ENCODE results near the gene SPAG6.
"Not testable (repeated sequence)": the region's sequence is repeated elsewhere in the genome, so short reads cannot be mapped to it uniquely, and the experiment has no call there.

SPAG6 gene

DNA sequence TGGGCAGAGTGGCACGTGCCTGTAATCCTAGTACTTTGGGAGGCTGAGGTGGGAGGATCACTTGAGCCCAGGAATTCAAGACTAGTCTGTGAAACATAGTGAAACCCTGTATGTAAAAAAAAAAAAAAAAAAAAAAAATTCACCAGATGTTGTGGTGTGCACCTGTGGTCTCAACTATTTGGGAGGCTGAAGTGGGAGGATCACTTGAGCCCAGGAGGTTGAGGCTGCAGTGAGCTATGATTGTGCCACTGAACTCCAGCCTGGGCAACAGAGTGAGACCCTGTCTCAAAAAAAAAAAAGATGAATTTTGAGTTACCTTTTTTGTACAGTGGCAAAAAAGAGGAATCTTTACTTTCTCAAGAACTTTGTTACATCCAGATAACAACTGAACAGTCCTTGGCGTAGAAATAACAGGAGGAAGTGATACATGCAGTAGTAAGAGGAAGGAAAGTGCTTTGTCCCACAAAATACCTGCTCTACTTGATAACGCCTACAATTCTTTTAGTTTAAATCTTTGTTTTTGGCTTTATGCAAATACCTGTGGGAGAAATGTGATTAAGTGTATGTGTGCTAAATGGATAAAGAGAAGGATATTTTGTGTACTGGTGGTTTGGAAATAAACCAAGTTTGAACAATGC lies 29.3 kb downstream of the SPAG6 start:
- no peak for DNase-seq

DNA sequence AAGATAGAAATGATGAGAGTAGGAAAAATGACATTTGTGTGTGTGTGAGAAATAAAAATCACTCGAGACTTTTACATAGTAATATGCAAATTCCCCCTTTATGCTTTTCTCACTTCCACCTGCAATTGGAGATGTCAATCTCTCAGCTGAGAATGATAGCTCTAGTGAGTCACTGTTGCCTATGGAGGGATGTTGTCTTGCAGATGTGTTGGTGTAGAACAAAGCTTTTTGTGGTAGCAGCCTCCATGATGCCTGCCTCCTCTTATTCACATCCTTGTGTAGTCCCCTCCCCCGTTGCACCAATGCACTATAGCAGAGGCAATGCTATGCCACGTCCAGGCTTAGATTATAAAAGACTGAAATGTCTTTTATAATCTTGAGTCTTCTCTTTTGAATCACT lies 33.8 kb downstream of the SPAG6 start:
- no peak for DNase-seq

DNA sequence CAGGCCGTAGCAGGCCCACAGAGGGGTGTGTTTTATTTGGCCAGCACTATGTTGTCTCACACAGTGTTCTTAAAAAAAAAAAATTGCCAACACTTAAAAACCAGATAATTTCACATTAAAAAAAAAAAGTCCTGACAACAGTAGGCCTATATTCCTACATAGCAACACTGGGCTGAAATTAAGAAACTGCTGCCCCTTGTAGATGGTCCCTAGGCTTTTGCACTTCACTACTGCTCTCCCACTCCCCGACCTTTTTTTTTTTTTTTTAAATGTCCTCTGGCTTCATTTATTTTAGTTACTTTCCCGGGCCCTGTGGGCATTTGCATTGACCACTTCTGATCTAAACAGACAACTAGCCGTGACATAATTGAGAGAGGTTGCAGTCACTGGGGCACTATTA lies 36.0 kb downstream of the SPAG6 start:
- no peak for DNase-seq

DNA sequence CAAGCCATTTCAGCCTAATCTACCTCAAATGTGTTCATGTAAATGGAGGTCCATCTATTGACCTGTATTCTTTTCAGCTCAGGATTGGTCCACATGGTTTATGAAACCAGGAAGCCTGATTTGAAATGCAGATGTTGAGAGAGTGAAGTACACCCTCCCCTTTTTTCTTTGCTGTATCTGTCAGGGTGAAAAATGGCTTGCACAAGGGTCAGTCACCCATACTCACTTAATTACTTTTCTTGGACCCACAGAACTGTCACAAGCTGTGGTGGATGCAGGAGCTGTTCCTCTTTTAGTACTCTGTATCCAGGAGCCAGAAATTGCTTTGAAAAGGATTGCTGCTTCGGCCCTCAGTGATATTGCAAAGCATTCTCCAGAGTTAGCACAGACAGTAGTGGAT lies 41.2 kb downstream of the SPAG6 start:
- DNase-seq: no peak

DNA sequence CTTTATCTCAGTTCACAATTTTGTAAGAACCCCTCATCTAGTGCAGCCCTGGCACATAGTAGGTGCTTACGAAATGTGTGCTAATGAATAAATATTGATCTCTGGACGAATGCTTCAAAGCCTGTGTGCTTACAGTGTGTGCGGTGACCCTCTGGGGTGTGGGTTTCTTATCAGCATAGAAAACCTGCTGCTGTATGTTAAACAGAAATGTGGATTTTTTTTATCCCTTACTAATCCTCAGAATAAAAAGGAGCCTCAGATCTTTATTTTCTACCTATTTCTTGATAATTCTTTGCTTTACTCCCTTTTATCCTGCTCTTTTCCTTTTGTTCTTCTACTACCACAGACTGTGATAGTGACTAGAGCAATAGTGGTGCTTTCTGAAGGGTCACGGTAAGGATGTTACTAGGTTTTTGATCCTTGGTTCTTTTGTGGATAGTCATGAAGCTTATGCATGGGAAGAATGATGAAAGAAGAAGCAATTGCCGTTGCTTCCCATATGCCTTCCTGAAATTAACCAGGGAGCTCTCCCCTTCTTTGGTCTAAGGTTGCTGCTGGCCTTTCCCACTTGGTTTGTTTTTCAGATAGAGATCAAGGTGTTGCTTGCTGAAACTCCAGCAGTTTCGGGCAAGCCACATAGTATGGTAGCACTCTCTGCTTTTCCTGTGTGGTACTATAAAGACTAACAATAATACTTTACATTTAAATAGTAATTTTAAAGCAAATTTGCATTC lies 44.7 kb downstream of the SPAG6 start:
- DNase-seq: no peak

DNA sequence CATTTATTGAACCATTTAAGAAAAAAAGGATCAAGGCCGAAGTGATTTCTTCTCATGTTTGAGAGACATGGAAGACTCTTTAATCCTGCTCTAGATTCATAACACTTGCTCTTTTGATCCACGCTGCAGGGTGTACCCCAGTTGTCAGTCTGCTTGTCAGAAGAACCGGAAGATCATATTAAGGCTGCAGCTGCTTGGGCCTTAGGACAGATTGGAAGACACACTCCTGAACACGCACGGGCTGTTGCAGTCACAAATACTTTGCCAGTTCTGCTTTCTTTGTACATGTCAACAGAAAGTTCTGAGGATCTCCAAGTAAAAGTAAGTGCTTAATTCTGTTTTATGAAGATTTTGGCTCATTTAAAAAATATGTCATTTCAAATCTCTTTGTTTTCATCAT lies 46.3 kb downstream of the SPAG6 start:
- DNase-seq: no peak

DNA sequence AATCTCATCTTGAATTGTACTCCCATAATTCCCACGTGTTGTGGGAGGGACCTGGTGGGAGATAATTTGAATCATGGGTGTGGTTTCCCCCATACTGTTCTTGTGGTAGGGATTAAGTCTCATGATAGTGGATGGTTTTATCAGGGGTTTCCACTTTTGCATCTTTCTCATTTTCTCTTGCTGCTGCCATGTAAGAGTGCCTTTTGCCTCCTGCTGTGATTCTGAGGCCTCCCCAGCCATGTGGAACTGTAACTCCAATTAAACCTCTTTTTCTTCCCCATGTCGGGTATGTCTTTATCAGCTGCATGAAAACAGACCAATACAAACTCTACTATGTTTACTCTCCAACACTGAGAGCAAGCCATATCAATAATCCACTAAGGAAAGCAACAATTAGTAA lies 50.9 kb downstream of the SPAG6 start:
- not testable (repeated sequence) for DNase-seq

DNA sequence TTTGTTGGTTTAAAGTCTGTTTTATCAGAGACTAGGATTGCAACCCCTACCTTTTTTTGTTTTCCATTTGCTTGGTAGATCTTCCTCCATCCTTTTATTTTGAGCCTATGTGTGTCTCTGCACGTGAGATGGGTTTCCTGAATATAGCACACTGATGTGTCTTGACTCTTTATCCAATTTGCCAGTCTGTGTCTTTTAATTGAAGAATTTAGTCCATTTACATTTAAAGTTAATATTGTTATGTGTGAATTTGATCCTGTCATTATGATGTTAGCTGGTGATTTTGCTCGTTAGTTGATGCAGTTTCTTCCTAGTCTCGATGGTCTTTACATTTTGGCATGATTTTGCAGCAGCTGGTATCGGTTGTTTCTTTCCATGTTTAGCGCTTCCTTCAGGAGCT lies 61.6 kb downstream of the SPAG6 start:
- not testable (repeated sequence) for DNase-seq

DNA sequence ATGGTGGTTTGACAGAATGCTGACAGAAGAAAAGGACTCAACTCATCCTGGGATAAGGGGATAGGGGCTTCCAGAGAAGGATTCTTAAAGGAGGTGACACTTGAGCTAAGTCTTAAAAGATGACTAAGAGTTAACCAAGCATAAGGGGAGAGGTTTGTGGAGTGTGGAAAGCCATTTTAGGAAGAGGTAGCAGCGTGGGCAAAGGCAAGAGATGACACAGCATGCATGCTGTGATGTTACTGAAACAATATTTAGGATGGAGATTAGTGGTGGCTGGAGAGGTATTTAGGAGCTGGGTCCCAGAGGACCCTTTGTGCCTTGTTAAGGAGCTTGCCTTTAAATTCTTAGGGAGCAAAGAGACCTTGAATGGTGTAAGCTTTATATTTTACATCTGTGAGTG lies 65.1 kb downstream of the SPAG6 start:
- no peak for DNase-seq

DNA sequence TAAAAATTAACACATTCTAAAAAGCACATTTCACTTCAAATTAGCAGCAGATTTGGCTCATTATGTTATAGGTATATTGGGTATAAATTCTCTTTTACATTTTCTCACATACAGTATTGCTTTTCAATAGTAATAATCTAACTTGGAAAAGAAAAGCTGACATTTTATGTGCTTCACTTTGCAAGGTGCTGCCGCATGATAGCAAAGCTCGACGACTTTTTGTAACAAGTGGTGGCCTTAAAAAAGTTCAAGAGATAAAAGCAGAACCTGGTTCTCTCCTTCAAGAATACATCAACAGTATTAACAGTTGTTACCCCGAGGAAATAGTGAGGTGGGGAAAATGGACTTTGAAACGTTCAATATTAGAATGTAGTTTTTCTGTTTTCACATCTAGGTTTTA lies 65.5 kb downstream of the SPAG6 start:
- DNase-seq: no peak

DNA sequence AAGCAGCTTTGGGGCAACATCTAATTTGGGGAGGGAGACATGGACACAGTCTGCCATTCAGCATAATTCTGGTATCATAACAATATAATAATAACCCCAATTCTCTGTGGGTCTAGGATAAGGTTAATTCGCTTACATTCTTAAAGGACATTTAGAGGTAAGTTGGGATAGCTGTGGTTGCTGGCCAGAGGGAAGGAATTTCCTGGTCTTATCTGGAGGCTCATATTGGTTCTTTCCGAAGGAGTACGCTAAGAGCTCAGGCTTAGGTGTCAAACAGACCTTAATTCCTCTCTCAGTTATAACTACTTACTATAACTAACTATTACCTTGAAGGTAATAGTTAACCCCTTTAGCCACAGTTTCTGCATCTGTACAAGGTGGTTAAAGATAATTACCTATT lies 68.8 kb downstream of the SPAG6 start:
- DNase-seq: no peak

DNA sequence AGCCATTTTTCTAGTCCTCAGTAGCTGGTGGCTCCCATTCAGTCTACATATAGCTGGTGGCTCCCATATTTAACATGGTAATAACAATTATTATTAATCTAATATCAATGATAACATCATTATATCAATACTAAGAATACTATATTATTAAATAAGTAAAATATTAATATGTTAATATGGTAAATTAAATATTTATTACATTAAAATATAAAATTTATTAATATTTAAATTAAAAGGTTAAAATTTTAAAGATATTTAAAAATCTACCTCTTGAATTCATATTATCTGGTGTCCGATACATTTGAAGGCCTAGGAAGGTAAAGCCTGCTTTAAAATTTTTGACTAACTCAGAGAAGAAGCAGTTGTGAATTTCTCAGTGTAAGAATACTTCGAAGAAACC lies 69.8 kb downstream of the SPAG6 start:
- DNase-seq: no peak

DNA sequence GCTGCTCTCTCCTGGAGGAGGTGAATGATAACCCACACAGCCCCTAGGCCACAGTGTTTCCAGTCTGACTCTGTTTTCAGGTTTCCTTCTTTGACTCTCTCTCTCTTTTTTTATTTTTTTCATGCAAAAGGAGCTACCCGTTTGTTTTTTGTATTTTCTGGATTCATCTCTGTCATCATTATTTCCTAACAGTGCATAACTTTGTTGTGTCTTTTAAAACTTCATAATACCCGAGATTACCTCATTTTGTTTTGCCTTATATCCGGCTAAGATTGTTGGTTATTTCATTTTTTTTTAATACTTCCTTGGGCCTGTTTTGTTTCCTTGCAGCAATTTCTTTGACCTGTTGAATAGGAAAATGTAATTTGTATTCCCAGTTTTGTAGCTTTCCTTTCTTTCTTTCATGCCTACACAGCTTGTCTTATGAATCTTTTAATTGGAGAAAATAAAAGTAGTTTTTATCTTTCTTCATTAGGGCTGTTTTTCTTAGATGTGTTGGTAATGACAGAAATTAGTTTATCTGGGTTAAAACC lies 72.5 kb downstream of the SPAG6 start:
- no peak for DNase-seq

DNA sequence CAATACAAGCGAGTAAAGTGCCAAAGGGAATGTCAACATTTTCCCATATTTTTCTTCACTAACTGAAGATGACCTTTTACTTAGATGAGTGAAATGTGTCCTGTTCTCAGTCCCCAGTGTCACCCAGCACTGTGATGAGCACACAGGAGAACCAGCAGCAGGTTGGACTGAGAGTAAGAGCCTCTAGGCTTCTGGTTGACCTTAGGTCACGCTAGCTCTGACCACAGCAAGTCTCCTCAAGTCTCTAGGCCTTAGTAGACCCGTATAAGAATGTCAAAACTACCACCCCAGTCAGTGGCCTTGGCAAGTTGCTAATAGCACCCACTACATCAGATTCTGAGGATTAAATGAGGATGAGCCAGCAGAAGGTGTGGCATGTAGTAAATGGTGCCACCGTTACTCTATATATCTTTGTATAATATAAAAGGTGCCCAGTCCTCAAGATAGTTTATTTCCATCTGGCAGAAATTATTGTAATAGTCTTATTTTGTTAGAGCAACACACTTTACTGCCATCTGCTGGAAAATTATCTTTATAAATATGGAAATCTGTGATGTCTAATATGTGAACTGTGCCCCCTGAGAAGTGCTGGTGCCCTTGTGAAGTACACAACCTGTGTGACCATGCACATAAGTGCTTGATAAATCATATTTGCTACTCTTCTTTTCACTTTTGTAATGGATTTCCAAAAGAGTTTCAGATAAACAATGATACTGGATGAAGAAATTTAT lies 75.7 kb downstream of the SPAG6 start:
- no peak for DNase-seq

DNA sequence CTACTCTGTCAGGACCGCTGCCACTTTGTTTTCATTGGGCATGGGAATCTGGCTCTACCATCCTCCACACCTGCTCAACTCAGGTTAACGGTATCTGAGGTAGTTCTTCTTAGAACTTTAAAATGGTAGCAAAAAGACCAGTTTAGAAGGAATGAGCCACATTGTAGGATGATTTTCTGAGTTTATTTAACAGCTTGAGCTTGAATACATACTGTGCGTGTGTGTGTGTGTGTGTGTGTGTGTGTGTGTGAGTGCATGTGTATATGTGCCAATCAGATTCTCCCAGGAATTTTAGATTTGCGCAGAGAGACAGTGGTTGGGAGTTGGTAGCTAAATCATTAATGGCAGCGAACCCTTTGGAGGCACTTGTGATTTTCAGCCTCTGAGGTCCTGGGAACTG lies 81.4 kb downstream of the SPAG6 start:
- DNase-seq: no peak

DNA sequence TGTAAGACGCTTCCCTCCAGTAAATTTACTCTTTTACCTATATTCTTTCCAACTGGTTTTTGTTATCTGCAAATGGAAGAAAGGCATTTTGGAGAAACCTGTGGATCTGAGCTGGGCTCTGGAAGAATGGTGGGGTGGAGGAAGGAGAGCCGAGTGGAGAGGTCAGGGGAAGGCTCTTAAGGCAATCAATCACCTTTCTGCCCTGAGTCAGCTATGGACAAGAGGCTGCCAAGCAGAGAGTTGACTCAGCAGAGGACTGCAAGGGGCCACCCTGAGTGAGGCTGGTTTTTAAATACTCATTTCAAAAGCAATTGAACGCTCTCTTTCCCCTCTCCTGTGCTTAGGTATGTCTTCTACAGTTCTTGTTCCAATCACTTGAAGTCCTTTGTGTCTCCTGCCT lies 81.8 kb downstream of the SPAG6 start:
- DNase-seq: no peak

DNA sequence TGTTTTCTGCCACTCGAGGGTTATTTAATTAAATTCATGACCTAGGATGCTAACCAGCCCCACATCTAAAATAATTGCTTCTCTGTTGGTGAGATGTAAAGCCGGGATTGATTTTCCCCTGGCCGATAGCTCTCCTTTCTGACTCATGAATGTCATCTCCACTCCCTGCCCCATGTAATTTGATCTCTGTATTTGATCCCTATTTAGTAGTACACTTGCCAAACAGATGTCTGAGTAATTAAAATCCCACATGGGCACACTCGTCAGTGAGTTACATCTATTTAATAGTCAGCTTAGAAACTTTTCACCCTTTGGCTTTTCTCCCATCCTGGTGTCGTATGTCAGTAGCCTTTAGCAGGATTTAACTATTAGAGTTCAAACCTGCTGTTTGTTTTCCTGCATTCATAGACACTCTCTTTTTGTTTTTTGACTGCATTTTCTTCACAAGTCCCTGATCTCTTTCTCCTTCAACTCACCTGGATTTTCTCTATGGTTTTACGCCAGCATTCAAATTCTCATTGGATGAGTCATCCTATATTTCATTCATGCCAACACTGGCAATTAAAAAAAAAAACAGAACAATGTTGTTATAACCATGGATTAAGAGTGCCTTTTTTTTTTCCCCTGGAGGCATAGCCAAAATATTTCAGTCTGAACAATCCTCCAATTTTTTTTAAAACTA lies 82.7 kb downstream of the SPAG6 start:
- DNase-seq: peak; percentile 13

DNA sequence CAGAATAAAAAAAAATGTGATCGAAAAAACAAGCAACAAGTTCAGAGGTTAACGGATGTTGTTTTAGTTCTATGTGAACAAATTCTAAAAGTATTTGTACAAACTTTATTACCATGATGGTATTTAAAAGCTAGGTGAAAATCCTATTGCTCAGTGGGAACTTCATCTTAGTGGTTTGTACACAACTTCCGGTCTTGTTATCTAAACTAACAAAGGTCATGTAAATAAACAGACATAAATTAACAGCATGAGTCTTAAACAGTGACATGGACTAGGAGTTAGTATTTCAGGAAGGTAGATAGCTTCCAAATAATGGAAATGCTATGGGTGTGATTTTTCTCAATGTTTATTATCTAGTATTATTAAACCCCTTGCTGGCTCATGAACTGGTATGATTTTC lies 83.8 kb downstream of the SPAG6 start:
- DNase-seq: no peak

DNA sequence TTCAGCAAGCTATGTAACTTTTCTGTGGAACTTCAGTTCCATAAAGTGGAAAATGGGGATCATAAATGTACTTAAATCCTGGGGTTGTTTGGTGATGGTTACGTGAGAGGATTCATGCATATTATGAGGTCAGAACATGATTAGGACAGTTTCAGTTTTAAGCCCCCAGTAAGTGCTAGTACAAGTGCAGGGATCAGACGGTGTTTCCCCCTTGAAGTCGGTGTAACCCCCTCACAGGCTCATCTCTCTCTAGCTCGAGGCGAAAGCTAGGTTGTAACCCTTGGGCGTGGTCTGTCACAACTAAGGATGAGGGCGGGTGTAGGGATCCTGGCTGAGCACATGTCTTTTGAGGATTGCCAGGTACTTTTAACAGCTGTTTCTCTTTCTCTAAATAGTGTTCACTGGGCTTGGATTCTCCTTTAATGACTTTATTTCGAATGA lies 84.7 kb downstream of the SPAG6 start:
- no peak for DNase-seq

DNA sequence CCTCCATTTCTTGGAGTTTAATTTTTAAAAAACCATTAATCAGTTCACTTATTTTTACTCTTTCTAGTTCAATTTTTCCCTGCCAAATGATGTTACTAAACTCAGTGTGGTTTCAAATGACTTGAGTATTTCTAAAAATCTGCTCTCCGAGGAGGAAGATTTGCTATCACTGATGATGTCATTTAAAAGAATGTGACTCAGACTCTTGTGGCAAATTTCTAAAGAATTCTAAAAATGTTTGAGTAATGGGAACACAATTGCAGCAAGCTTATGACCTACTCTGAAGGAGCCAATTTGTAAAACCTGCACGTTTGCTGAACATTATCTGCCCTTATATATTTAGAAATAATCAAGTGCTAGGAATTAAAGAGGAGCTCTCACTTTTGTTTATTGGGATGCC lies 88.6 kb downstream of the SPAG6 start:
- DNase-seq: no peak

DNA sequence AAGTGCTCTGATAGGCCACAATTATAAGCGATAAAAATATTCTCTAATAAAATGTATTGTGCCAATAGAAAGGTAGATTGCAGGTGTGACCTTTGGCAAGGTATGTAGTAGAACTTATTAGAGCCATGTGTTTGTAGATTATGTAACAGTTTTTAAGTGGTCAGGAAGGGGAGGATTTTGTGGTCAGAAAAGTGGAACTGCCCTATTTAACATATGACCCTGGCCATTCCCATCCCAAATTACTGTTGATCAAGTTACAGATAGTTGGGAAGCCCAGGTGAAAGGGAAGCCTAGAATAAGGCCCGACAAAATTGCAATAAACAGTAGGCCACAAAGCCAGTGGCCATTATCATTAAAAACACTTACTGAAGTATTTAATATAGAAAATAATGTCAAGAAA lies 89.2 kb downstream of the SPAG6 start:
- no peak for DNase-seq

DNA sequence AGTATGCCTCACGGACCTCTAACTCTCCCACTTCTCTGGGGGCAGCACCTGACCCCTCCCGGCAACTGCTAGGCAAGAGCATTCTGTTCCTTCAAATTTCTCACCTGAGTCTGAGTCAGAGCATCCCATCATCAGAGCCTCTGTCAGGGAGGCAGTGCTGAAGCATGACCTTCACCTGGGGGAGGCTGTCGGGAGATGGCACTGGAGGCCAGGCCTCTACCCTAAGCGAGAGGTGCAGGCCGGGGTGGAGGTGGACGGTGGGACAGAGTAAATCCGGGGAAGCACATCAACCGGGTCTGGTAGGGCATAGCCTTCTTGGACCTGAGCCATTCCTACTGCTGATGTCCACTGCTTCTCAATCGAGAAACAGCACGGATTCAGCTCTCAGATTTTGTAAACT lies 90.4 kb downstream of the SPAG6 start:
- no peak for DNase-seq

DNA sequence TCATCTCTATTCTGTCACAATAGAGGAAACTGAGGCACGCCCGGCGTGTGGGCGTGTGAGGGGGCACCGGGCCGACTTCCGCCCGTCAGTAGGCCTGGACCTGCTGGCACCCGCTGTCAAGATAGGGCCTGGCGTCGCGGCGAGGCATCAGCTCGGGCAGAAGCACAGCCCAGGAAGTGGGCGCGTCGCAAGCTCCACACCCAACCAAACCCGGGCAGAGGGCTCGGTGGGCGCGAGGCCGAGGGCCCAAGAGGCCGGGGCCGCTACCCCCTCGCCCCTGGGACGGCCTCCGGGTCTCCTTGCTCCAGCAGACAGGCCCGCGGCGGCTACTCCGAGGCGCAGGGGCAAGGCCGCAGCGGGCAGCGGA lies 91.2 kb downstream of the SPAG6 start:
- no peak for DNase-seq

Data from NCI-H774 (cell line).